H1 (cell line): ENCODE measurements around the gene BRD7. TPM values are rescaled to one million over a fixed set of nuclear protein-coding genes. Genes with fewer than 3 reads are reported as not detected.

Experiments used
- CTCF ChIA-PET: fragments of 300-600 bp; sonication (Branson Sonifier 250); formaldehyde crosslinking; loops from one replicate; lab custom pipeline; 2021; ENCODE audit not compliant: partially characterized antibody; lab: Charles Lee
- POLR2A ChIA-PET: fragments of 300-600 bp; sonication (Branson Sonifier 250); formaldehyde crosslinking; loops from one replicate; lab custom pipeline; 2021; ENCODE audit warnings: inconsistent platforms; ENCODE audit not compliant: partially characterized antibody; lab: Charles Lee
- DNase-seq, 2 experiments: peaks; one replicate each; pipeline versions ENCODE4 v3.0.0 to v3.0.0-alpha.2; 2010 to 2022; ENCODE audit warnings: low spot score in 2 of 2, low read depth in 1 of 2, mixed read lengths in 1 of 2
- FAIRE-seq: peaks from 2 replicates; lab custom pipeline; 2011; peaks lifted over from hg19 to GRCh38; lab: Jason Lieb, UNC
- H2AFZ ChIP-seq: 2 replicates; pipeline ENCODE4 v1.8.1; 2012; ENCODE audit warnings: low read length, inconsistent platforms
- H2AK5ac ChIP-seq: 2 replicates; pipeline ENCODE4 v1.6.1; 2013; ENCODE audit warnings: low read depth, low read length
- H2BK120ac ChIP-seq: replicated peaks from 2 replicates; pipeline ENCODE3; 2013; ENCODE audit warnings: low read depth, low read length, inconsistent platforms
- H2BK12ac ChIP-seq: 2 replicates; pipeline ENCODE4 v1.6.1; 2013; ENCODE audit warnings: low read depth, low read length
- H2BK15ac ChIP-seq: 2 replicates; pipeline ENCODE4 v1.6.1; 2013; ENCODE audit warnings: low read length
- H2BK20ac ChIP-seq: 2 replicates; pipeline ENCODE4 v1.6.1; 2013; ENCODE audit warnings: low read length
- H2BK5ac ChIP-seq: 2 replicates; pipeline ENCODE4 v1.6.1; 2013; ENCODE audit warnings: low read depth, low read length
- H3K14ac ChIP-seq: 2 replicates; pipeline ENCODE4 v1.6.1; 2013; ENCODE audit warnings: inconsistent platforms; ENCODE audit not compliant: insufficient read length
- H3K18ac ChIP-seq: 2 replicates; pipeline ENCODE4 v1.6.1; 2013; ENCODE audit warnings: low read length; ENCODE audit errors: extremely low read depth
- H3K23ac ChIP-seq: 2 replicates; pipeline ENCODE4 v1.6.1; 2013; ENCODE audit warnings: inconsistent platforms; ENCODE audit not compliant: insufficient read length
- H3K23me2 ChIP-seq: 2 replicates; pipeline ENCODE4 v1.6.1; 2013; ENCODE audit warnings: low read depth, low read length
- H3K27ac ChIP-seq: 2 replicates; pipeline ENCODE4 v1.6.1; 2011; ENCODE audit warnings: low read depth, low read length, inconsistent platforms
- H3K27me3 ChIP-seq, 4 experiments: replicated peaks in 1 of 4; 1 replicate in 1 of 4; 2 replicates in 3 of 4; pipeline versions ENCODE4 v1.6.1 to v1.8.1; 2011 to 2013; ENCODE audit warnings: low read length in 3 of 4, mild to moderate bottlenecking in 3 of 4, inconsistent platforms in 2 of 4, mixed read lengths in 2 of 4, moderate library complexity in 1 of 4; ENCODE audit not compliant: control insufficient read depth in 3 of 4, insufficient read depth in 3 of 4; ENCODE audit errors: extremely low read depth in 1 of 4
- H3K36me3 ChIP-seq, 4 experiments: 2 replicates each; pipeline versions ENCODE4 v1.6.1 to v1.8.1; 2011 to 2013; ENCODE audit warnings: mild to moderate bottlenecking in 4 of 4, low read length in 3 of 4, moderate library complexity in 2 of 4, control low read depth in 1 of 4, inconsistent platforms in 1 of 4; ENCODE audit not compliant: insufficient read depth in 4 of 4, control insufficient read depth in 2 of 4
- H3K4ac ChIP-seq: replicated peaks from 2 replicates; pipeline ENCODE3; 2013; ENCODE audit warnings: low read length, low read depth, mixed read lengths, inconsistent platforms; ENCODE audit not compliant: insufficient read length
- H3K4me1 ChIP-seq, 4 experiments: replicated peaks in 1 of 4; 1 replicate in 1 of 4; 2 replicates in 3 of 4; pipeline versions ENCODE4 v1.6.1 to v1.8.1; 2011 to 2013; ENCODE audit warnings: low read length in 3 of 4, inconsistent platforms in 2 of 4, mixed read lengths in 1 of 4; ENCODE audit not compliant: insufficient read depth in 4 of 4, control insufficient read depth in 3 of 4
- H3K4me2 ChIP-seq, 2 experiments: 2 replicates each; pipeline versions ENCODE4 v1.6.1 to v1.8.1; 2011 to 2013; ENCODE audit warnings: low read depth in 2 of 2, low read length in 2 of 2, control low read depth in 1 of 2, inconsistent platforms in 1 of 2, mild to moderate bottlenecking in 1 of 2; ENCODE audit not compliant: insufficient read depth in 1 of 2
- H3K4me3 ChIP-seq, 4 experiments: fragments of 200-600, 300-600 bp in 1 of 4; sonication (generic), shearing (Covaris generic), sonication (Bioruptor Twin) in 1 of 4; 2 replicates each; pipeline versions ENCODE4 v1.5.1 to v1.8.1; 2011 to 2016; ENCODE audit warnings: low read length in 4 of 4, low read depth in 3 of 4, control low read depth in 2 of 4, inconsistent platforms in 2 of 4, mild to moderate bottlenecking in 2 of 4, mixed read lengths in 1 of 4, moderate library complexity in 1 of 4; ENCODE audit not compliant: insufficient read depth in 2 of 4; ENCODE audit errors: extremely low read depth in 1 of 4
- H3K56ac ChIP-seq: replicated peaks from 2 replicates; pipeline ENCODE3; 2013; ENCODE audit warnings: low read depth, mild to moderate bottlenecking, mixed read lengths, low read length, inconsistent platforms; ENCODE audit not compliant: insufficient read length
- H3K79me1 ChIP-seq: 2 replicates; pipeline ENCODE4 v1.6.1; 2013; ENCODE audit warnings: low read depth, low read length, control low read depth
- H3K79me2 ChIP-seq, 2 experiments: 2 replicates each; pipeline versions ENCODE4 v1.6.1 to v1.8.1; 2012 to 2013; ENCODE audit warnings: low read length in 2 of 2, mild to moderate bottlenecking in 2 of 2, inconsistent platforms in 1 of 2; ENCODE audit not compliant: insufficient read depth in 2 of 2, control insufficient read depth in 1 of 2
- H3K9ac ChIP-seq, 4 experiments: replicated peaks in 1 of 4; 1 replicate in 1 of 4; 2 replicates in 3 of 4; pipeline versions ENCODE4 v1.6.1 to v1.8.1; 2011 to 2013; ENCODE audit warnings: low read depth in 3 of 4, low read length in 3 of 4, control low read depth in 2 of 4, mild to moderate bottlenecking in 2 of 4, moderate library complexity in 2 of 4, inconsistent platforms in 1 of 4; ENCODE audit errors: extremely low read depth in 1 of 4
- H3K9me3 ChIP-seq, 2 experiments: 2 replicates each; pipeline versions ENCODE4 v1.6.1 to v1.8.1; 2012 to 2013; ENCODE audit warnings: mild to moderate bottlenecking in 2 of 2, moderate library complexity in 2 of 2, control low read depth in 1 of 2, inconsistent platforms in 1 of 2, low read depth in 1 of 2, low read length in 1 of 2, mixed read lengths in 1 of 2; ENCODE audit not compliant: insufficient read depth in 2 of 2
- H4K20me1 ChIP-seq, 2 experiments: replicated peaks in 1 of 2; 2 replicates each; pipeline versions ENCODE3 to v1.8.1; 2011 to 2013; ENCODE audit warnings: inconsistent platforms in 2 of 2, low read length in 2 of 2, mild to moderate bottlenecking in 1 of 2; ENCODE audit not compliant: insufficient read depth in 2 of 2, control insufficient read depth in 1 of 2
- H4K5ac ChIP-seq: 2 replicates; pipeline ENCODE4 v1.6.1; 2013; ENCODE audit warnings: low read length, low read depth, mixed read lengths, inconsistent platforms; ENCODE audit not compliant: insufficient read length
- H4K8ac ChIP-seq: 2 replicates; pipeline ENCODE4 v1.8.0; 2013; ENCODE audit warnings: mild to moderate bottlenecking, moderate library complexity, low read length, inconsistent platforms; ENCODE audit not compliant: insufficient read depth; ENCODE audit errors: extremely low read depth
- H4K91ac ChIP-seq: replicated peaks from 2 replicates; pipeline ENCODE3; 2013; ENCODE audit warnings: low read length, mixed read lengths, inconsistent platforms; ENCODE audit not compliant: insufficient read length
- CHD1 ChIP-seq: IDR thresholded peaks from 2 replicates; pipeline ENCODE4 v1.6.1; 2012; ENCODE audit warnings: low read depth, low read length, improper control_type of control experiment
- KDM1A ChIP-seq: fragments of 200-600, 300-600 bp; sonication (generic); IDR thresholded peaks from 2 replicates; pipeline ENCODE4 v1.7.1; 2016; ENCODE audit warnings: mild to moderate bottlenecking, low read length, borderline replicate concordance
- MAFK ChIP-seq: IDR thresholded peaks from 2 replicates; pipeline ENCODE4 v1.6.1; 2012; ENCODE audit warnings: low read depth, mild to moderate bottlenecking, improper control_type of control experiment, low read length
- SUZ12 ChIP-seq: fragments of 200-600 bp; sonication (generic); IDR thresholded peaks from 2 replicates; pipeline ENCODE4 v1.6.1; 2012; ENCODE audit warnings: mild to moderate bottlenecking, inconsistent platforms, low read length, moderate library complexity, mixed read lengths
- TAF1 ChIP-seq: IDR thresholded peaks from 2 replicates; pipeline ENCODE4 v1.6.1; 2011; ENCODE audit warnings: mild to moderate bottlenecking, low read depth, low read length
- YY1 ChIP-seq: IDR thresholded peaks from 2 replicates; pipeline ENCODE4 v1.6.1; 2011; ENCODE audit warnings: low read depth, mild to moderate bottlenecking, low read length
- WGBS, 2 experiments: shearing (Covaris generic) in 1 of 2; methylation state at CpG; one replicate each; pipeline versions ENCODE4 v1.1.6 to v1.1.7; 2013 to 2015; ENCODE audit warnings: low lambda C conversion rate in 2 of 2, mixed read lengths in 2 of 2, inconsistent platforms in 1 of 2, low coverage in 1 of 2, missing lambda C conversion rate in 1 of 2; ENCODE audit not compliant: insufficient replicate concordance in 2 of 2, insufficient coverage in 1 of 2, insufficient read length in 1 of 2; ENCODE audit errors: extremely low coverage in 1 of 2, missing lambda C conversion rate in 1 of 2; 5-methylcytosine and 5-hydroxymethylcytosine counted together
- polyA plus RNA-seq, 7 experiments: library from polyadenylated mRNA; depleted of rRNA in 3 of 7; stranded (reverse) in 5 of 7; unstranded in 2 of 7; fragments of >200 nt in 5 of 7; fragments of 200-250 nt in 2 of 7; gene quantifications; 1 replicate in 5 of 7; 2 replicates in 1 of 7; 4 replicates in 1 of 7; pipeline versions ENCODE4 v1.2.1 to v1.2.3, GENCODE V29; 2011 to 2013; ENCODE audit warnings: missing spikeins in 2 of 7, mixed read lengths in 2 of 7
- total RNA-seq: library from RNA; stranded (reverse); fragmentation: NEBNext Ultra II Directional; extraction: Animal tissue kit (Norgen Biotek cat#: 25700); gene quantifications from 2 replicates; pipeline ENCODE4 v1.2.1, GENCODE V29; 2021

The BRD7 gene
- total and polyA plus RNA-seq, 2 of the 8 experiments (the other 6 are each of a cell fraction or from before 2014, with no cell fraction given): 42.5 to 120 TPM

GRCh38 chr16:50288026-50288425, 80.8 kb downstream of the BRD7 start:
- Histone ChIP-seq H3K23ac (no peak overlapping the region), H3K4me3 (no peak overlapping the region), H3K56ac (no peak overlapping the region), H4K91ac (no peak overlapping the region), H3K4me1 (no peaks in the 10 kb centered on the region; a peak in 1 of 7 replicates), H2BK5ac (no peak overlapping the region), H3K79me2 (no peaks in the 10 kb centered on the region), H4K8ac (no peak overlapping the region), H3K14ac (no peak overlapping the region), H3K4ac (no peak overlapping the region), H3K9ac (no peak overlapping the region), H3K23me2 (no peaks in the 10 kb centered on the region), H3K36me3 (no peaks in the 10 kb centered on the region), H3K27ac (no peak overlapping the region), H2BK20ac (no peak overlapping the region), H2BK12ac (no peak overlapping the region), H3K27me3 (no peaks in the 10 kb centered on the region), H3K4me2 (no peak overlapping the region), H3K79me1 (no peaks in the 10 kb centered on the region; the same call in 1 of the 2 replicates), H2BK15ac (no peak overlapping the region), H2AK5ac (0 out of 2 replicates have a peak overlapping the region, but pooled peaks have one; percentile 48), H2BK120ac (no peak overlapping the region), H3K9me3 (peaks cover 5 to 6% of the 10 kb centered on the region in 2 experiments; a peak in 3 of 4 replicates), H3K18ac (no peak overlapping the region), H2AFZ (no peak overlapping the region), H4K20me1 (no peaks in the 10 kb centered on the region), H4K5ac (no peak overlapping the region)
- DNase-seq (no peak), FAIRE-seq (no peak)
- TF ChIP-seq TAF1: no peak
- TF ChIP-seq YY1: no peak
- TF ChIP-seq MAFK: no peak
- TF ChIP-seq CHD1: no peak
- no peak for TF ChIP-seq KDM1A
- TF ChIP-seq SUZ12: no peak
- ChIA-PET CTCF (interaction anchor here (0.8 to 1.1 kb wide), 3 partner anchors 9 to 14 kb away, joined by 3 read pairs; no protein-coding TSS in a partner anchor), POLR2A (no interaction called here)
- 92% methylated on average over 17 of the region's 17 CpGs; no CpG with 5 or more reads in 1 of the 2 experiments for WGBS, 2 experiments
